PC-3 (cell line): Measurements from ENCODE around the gene VAPA.

Source experiments
- EZH2phosphoT487 ChIP-seq: fragments of 300-600 bp; sonication (generic); IDR thresholded peaks from 2 replicates; pipeline ENCODE4 v1.6.1; 2018; ENCODE audit warnings: mild to moderate bottlenecking, antibody characterized with exemption, low read length, borderline replicate concordance
- TF ChIP-seq, protein P1 (sequence below): fragments of 300-600 bp; sonication (generic); conservative IDR thresholded peaks from 2 replicates; pipeline ENCODE4 v1.5.1; 2017; ENCODE audit warnings: antibody characterized with exemption, low read depth, mild to moderate bottlenecking, low read length

DNA sequence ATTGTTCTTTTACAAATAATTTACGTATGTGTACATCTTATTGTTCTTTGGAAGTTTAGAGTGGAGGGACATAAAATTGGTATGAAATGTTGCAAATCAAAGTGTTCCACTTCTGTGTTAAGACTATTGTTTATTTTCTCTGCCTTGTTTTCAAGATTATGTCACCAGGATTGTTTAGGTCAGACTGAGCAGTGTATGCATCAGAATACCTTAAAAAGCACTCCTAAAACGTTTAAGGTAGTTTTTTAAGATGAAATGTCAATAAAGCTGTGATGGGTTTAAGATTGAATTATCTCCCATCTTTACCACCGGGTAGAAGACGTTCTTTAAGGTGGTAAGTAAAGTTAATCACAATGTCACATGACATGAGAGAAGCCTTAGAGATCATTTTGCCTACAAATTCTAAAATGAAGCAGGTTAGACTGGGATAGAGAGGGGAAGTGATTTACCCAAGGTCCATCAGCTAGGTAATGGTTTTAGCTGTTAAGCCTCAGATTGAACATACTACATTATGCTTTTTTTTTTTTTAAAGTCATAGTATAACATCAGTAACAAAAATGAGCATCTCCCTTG, 10.6 kb downstream of the VAPA start:
- TF ChIP-seq, protein P1, sequence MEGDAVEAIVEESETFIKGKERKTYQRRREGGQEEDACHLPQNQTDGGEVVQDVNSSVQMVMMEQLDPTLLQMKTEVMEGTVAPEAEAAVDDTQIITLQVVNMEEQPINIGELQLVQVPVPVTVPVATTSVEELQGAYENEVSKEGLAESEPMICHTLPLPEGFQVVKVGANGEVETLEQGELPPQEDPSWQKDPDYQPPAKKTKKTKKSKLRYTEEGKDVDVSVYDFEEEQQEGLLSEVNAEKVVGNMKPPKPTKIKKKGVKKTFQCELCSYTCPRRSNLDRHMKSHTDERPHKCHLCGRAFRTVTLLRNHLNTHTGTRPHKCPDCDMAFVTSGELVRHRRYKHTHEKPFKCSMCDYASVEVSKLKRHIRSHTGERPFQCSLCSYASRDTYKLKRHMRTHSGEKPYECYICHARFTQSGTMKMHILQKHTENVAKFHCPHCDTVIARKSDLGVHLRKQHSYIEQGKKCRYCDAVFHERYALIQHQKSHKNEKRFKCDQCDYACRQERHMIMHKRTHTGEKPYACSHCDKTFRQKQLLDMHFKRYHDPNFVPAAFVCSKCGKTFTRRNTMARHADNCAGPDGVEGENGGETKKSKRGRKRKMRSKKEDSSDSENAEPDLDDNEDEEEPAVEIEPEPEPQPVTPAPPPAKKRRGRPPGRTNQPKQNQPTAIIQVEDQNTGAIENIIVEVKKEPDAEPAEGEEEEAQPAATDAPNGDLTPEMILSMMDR, result no peak
- no peak for TF ChIP-seq EZH2phosphoT487
